ENCODE results near the gene MMP8.
"Not testable (repeated sequence)": the region's sequence is repeated elsewhere in the genome, so short reads cannot be mapped to it uniquely, and the experiment has no call there.

Gene MMP8, protein sequence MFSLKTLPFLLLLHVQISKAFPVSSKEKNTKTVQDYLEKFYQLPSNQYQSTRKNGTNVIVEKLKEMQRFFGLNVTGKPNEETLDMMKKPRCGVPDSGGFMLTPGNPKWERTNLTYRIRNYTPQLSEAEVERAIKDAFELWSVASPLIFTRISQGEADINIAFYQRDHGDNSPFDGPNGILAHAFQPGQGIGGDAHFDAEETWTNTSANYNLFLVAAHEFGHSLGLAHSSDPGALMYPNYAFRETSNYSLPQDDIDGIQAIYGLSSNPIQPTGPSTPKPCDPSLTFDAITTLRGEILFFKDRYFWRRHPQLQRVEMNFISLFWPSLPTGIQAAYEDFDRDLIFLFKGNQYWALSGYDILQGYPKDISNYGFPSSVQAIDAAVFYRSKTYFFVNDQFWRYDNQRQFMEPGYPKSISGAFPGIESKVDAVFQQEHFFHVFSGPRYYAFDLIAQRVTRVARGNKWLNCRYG

DNA sequence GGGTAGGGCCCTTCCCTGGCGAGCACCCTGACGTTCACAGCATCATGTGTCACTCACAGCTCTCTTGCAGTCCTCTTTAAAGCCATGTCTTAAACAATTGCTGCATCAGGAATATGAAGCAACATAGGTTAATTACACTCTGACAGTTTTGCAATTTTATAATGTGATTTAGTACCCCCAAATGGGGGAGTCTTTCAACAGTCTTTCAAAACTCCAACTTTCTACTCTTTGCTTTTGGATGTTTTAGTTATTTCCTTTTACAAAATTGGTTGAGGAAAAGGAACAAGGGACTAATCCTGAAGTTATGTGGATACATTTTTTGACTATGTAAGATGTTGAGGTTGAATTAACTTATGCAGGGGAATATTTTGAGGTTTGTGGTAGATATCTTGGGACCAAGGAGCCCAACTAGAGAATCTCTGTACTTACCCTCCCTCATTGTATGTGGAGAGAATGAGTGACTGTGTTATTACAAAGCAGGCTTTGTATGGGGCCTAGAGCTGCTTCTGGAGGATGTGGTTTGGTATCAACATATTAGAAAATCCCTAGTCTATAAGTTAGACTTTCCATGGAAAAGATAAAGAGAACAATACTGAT, at the start of gene MMP8:
Gene MMP8, minus strand, starts transcription at position 51 of the 597 bp plus-strand sequence. CDS start 99 bp downstream, outside the sequence.
- no peak for DNase-seq

DNA sequence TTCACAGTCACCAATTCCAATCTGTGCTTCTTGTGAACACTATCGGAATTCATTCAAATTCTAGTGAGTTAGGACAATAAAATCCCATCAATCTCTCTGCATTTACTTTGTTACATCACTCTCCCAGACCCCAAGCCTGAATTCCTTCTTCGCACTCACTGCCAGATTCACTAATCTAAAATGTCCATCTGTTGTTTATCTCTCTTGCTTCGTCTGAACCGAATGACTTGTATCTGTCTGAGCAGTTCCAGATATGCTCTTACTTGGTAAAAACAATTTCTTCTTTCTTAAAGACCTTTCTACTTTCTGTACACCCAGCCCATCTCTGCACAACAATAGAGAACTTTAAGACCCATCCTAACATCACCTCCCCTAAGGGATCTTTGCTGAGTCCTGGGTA, 48.6 kb upstream of the MMP8 start:
- DNase-seq, result no peak

DNA sequence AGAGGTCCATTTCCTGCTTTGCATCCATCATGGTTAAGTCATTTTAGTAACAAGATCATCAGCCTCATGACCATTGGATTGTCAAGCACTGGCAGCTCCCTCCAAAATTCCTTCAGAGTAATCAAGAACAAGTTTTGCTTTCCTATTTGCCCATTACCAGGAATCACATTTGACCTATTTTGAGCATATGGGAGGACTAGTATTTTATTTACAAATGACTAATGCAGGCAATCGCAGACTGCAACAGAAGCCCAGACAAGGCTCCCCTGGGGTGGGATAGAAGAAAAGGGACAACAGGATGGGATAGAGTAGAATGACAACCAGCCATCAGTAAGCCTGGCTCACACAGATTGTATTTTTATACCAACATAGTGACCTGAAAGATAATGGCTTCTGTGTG, 46.6 kb upstream of the MMP8 start:
- DNase-seq, result no peak

DNA sequence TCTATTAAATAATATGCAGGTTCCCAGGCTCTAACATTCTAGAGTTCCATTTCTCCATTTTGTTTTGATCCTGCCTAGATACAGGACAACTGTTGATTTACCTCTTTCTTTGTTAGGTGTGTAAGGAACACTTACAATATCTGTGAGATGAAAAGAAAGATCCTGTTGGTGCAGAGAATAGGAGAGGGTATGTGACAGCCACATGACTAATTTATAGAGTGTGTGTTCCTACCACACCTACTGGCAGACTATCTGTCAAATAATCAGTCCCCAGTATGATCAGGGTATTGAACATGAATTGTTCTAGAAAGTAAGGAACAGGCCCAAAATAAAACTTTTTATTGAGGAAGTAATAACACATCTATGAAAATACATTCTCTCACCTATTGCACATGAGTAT, 45.4 kb upstream of the MMP8 start:
- no peak for DNase-seq

DNA sequence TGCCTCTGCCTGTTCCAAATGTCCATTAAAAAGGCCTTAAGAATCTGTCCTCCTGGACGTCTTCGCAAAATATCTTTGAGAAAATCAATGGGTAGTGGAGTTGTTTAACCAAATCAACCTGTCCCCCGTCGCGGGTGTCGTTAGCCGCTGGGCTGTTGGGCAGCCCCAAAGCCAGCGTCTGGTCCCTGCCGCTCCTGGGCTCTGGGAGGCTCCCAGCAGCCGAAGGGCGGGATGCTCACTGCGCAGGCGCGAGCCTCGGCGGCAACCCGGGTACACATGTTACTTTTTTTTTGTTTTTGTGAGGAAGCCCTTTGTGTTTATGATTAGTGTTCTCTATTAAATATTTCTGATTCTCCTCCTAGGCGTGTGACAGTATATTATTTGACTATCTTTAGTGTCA, 43.0 kb upstream of the MMP8 start:
- no peak for DNase-seq

DNA sequence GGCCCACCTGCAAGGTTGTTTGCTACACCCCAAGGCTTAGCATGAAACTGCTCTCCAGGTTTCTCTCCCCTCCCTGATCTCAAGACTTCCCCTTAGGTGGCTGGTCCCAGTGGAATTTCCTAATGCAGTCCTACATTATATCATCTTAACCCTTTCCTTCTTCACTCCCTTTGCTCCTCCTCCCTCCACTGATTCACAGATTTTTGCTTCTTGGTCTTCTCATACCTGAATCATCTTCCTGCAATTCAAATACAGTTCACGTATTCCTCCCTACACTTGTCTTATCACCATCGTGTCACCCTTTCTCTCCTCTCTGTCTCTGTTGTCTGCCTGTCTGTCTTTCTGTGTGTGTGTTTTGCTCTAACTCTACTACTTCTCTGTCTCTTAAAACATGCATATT, 38.7 kb upstream of the MMP8 start:
- no peak for DNase-seq

DNA sequence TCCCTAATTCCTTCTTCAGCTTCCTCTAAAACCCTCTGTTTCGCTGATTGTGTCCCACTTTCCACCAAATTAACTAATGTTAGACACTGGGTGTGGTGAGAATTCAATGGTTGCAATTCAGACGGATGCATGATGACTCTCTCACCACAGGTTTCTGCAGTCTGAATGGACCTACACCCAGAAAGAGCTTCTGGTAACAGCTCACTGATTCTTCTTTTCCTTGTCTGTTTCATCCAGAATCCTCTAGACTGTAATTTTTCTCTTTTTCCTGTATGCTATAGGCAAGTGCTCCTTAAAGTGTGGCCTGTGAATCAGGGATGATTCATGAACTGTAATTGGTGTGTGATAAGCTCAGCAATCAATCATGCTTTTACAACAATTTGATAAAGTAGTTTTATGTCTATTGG, 37.6 kb upstream of the MMP8 start:
- no peak for DNase-seq

DNA sequence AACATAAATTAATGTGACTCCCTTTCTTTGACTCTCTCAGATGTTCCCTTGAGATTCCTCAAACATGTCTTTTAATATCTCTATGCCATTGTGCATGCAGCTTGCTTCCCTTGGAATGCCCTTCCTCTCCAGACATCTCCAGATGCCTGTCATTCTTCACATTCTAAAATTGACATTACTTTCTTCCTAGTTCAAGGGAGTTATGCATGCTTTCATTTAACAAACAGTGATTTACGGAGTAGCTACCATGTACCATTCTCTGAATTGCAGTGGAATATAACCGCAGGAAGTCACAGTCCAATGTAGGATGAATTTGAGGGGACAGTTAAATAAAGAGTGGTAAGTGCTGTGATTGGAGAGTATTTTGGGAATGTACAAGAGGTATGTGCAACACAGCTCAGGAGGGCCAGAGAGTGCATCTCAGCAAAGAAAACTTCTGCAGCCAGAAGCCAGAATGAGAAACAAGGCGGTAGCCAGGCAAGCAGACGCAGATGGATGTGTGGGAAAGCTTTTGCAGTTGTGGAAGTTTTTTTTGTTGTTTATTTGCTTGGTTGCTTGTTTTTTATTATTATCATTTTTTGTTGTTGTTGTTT, 37.0 kb upstream of the MMP8 start:
- no peak for DNase-seq

DNA sequence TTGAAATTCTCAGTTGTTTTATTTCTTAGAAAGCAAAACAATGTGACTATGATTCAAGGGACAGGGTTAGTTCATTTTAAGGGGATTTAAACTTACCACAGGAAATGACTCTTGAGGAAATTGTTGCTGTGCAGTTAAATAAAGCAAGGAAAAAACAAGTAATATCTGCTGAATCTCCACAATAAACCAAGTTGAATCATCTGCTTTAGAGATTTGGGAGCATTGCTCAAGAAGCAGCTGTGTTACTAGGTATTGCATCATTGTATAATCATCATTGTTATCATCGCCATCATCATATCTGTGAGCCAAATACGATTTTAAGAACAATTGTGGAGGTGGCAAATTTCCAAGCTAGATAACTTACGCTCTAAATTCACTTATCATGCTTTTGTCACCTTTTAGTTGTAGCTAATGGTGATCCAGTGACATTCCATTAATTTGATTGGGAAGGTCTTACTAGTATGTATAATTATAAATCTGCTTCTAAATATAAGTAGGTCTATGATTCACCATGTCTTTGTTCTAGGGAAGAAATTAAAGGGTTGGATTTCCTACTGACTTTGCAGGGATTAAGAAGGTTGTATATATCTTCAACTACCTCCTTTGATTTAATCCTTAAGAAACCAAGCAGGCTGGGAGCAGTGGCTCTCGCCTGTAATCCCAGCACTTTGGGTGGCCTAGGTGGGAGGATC, 35.7 kb upstream of the MMP8 start:
- no peak for DNase-seq

DNA sequence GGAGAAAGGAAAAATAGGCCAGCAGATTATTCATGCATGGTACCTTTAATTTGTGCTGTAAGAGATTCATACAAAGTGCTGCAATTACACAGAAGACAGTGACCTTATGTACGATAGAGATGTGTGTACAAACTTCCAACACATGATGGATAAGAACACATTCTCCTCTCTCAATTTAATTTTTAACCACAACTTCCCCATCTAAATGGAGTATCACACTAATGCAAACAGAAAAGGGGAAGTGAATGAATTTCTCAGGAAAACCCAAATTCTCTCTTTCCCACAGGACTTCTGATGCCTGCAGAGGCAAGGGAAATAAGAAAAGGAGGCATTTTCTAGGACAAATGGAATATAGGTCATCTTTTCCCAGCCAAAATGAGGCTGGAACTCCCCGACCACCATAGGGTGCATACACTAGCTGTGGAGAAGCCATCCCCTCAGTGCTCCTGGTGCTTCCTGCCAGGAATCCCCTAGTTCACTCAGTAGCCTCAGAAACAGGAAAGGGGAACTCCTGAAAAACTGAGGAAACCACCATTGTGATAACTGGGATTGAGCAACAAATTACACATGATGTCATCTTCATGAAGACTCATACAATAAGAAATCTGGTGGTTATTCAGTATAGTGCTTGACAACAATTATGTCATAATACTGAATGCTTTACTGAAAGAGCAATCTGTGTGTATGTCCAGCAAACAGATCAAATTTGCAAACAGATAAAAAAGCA, 33.2 kb upstream of the MMP8 start:
- no peak for DNase-seq

DNA sequence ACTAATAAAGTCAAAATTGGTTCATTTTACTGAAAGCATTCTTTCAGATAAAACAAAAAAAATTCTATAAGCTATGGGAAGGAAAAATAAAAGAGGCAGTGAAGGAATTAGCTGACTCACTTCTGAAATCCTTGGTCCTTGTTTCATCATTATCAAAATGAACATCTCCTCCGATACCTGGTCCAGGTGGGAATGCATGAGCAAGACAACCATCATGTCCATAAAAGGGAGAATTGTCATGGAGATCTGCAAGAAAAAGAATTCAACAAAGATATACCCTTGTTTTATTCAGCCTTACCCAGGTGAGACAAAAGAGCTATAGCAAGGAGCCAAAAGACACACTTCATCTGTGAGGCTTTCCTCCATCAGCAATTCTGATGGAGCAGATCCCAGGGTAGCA, 28.5 kb upstream of the MMP8 start:
- no peak for DNase-seq

DNA sequence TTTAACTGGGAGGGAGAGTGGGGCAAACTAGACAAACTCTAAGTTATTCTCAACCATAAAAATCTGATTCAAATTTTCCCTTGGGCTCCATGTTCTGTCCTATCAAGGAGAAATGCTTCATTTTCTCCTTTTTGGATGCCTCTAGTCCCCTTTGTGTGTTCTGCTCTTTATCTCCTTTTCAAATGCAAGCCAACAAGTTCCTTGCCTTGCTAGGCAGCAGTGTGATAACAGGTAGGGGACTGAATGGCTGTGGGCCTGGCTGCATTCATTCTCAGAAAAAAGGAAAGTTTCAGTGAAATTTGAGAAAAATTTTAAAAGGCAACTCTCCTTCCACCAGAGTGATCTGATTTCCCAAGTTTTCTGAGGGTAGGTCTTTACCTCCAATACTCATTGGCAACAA, 26.9 kb upstream of the MMP8 start:
- no peak for DNase-seq

DNA sequence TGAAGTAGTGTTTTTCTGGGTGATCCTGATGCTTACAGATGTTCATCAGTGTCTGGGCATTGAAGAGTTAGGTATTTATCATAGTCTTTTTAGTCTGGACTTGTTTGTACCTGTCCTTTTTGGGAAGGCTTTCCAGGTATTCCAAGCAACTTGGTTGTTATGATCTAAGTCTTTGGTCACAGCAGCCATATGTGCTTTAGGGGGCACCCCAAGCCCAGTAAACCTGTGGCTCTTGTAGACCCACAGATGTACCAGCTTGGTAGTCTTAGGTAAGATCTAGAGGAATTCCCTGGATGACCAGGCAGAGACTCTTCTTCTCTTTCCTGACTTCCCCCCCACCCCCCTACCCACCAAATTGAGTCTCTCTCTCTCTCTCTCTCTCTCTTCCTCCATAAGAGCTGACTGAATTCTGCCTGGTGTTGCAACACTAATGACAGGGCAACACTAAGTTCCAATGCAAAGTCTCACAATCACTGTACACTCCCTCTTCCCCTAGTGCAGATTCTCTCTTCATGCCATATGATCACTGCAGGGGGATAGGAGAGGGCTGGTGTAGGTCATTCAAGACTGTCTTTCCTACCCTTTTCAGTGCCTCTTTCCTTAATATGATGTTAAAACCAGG, 24.5 kb upstream of the MMP8 start:
- no peak for DNase-seq

DNA sequence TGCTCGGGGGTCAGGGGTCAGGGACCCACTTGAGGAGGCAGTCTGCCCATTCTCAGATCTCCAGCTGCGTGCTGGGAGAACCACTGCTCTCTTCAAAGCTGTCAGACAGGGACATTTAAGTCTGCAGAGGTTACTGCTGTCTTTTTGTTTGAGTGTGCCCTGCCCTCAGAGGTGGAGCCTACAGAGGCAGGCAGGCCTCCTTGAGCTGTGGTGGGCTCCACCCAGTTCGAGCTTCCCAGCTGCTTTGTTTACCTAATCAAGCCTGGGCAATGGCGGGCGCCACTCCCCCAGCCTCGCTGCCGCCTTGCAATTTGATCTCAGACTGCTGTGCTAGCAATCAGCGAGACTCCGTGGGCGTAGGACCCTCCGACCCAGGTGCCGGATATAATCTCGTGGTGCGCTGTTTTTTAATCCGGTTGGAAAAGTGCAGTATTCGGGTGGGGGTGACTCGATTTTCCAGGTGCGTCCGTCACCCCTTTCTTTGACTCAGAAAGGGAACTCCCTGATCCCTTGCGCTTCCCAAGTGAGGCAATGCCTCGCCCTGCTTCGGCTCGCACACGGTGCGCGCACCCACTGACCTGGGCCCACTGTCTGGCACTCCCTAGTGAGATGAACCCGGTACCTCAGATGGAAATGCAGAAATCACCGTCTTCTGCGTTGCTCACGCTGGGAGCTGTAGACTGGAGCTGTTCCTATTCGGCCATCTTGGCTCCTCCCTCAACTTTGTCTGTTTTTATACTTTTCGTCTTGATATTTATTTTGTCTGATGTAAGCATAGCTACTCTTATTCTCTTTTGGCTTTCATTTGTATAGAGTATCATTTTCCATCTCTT, 22.2 kb upstream of the MMP8 start:
- DNase-seq, result peak; percentile 21

DNA sequence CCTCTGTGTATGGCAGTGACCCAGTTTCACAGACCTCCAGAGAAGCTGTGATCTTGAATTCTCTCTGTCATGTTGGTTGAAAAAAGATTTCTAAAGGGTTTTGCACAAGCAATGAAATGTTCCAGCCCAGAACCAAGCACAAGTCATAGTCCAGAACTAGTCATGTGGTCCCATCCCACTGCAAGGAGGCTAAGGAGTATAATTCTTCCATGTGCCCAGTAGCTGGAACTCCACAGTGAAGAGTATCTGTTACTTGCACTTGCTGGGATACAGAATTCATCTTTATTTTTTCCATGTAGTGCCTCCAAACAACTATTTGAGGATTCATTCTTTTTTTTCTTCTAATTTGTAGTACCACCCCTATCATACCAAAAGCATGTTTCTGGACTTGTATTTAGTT, 9.9 kb upstream of the MMP8 start:
- no peak for DNase-seq

DNA sequence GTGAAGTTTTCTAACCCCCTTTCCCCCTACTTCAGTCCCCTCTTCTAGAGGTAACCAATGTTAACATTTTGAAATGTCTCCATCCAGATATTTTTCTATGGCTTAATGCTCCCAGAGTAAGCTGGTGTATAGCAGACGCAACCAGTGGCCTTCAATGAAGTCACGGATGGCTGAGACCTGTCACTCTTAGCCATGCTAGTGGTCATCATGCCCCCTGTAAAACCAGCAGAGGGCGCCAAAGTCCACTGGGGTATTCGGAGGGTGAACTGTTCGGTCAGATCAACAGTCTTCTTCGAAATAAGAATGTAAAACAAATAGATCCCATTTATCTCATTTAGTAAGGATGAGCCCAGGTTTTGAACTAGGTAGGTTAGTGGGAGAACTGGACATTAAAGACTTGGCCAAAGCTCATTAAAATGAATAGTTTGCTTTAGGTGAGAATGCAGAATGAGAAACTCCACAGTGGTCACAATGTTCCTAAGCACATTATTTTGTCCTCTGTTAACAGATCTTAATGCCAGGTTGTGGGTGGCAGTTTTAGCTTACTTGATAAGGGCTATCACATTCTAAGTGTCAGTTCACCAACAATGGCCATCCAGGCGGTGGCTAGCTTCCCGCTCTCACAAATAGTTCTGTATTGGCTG, 8.6 kb upstream of the MMP8 start:
- DNase-seq, result peak; percentile 53

DNA sequence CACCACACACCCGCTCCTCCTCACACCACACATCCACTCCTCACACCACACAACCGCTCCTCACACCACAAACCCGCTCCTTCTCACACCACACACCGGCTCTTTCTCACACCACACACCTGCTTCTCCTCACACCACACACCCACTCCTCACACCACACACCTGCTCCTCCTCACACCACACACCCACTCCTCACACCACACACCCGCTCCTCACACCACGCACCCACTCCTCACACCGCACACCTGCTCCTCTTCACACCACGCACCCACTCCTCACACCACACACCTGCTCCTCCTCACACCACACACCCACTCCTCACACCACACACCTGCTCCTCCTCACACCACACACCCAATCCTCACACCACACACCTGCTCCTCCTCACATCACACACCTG, 6.2 kb upstream of the MMP8 start:
- not testable (repeated sequence) for DNase-seq

DNA sequence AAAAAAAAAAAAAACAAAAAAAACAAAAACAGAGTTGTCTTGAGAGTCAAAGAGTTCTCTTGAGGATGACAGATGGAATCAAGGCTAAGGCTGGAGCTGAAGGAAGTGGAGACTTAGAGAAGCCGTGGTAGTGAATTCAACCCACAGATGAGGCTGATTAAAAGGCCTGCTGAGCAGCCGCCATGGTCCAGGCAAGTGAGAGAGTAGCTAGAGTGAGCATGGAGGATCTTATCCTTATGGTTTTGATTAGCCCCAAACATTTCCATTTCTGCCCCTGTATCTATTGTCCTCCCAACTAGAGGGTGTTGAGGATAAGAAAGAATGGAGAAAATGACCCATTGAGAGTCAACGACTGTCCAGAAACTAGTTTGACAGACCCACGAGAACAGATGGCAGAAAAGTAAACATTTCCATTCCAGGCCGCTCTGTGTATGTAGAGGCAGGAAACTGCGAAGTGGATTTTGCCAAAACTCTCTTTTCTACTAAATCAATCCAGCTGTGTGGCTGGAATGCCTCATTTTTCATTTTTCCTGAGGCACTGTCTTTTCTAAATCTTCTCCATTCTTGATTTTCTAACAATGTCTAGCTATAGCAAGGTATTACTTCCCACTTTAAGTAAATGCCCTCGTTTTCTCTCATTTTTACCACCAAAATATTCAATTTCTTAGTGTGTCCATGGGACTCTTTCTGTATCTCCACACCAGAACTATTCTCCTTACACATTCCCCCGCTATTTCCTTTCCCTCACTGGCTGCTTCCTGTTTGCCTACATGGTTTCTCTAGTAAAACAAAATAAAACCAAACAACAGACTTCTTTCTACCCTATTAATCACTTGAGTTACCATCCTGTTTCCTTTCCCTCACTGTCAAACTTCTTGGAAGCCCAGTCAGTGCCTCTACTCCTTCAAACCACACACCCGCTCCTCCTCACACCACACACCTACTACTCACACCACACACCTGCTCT, 5.4 kb upstream of the MMP8 start:
- DNase-seq, result no peak

DNA sequence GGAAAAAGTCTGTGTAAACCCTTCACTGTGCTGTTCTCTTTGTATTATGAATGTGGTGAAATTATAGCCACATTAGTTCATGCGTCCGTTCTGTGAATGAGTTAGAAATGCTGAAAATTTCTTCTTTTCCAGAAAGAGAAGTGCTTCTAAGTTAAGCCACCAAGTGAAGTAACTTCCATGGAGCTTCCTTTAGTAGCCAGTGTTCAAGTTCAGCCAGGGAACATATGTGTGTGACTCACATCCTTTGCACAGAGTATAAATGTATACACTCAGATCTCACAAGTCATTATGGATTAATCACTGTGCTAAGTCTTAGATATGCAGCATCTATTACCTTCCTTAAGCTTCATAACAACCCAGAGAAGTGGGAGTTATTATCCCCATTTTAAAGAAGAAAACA, 3.1 kb upstream of the MMP8 start:
- no peak for DNase-seq

DNA sequence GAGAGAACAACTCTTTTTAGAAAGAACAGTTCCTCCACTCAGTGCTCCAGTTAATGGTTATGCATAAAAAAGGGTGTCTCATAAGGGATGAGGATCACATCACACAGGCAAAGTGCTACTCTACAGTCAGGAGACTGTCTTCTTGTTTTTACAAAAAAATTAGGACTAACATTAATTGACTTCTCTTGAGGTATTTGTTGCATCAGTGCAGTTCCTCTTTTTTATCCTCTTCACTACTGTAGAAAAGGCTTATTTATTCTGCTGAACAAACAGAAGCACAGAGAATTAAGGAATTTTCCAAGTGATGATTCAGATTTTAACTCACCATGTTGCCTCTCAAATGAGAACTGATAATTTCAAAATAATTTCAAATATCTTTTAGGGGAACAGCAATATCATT, 1.9 kb downstream of the MMP8 start:
- no peak for DNase-seq

Data from NCI-H526 treated with DMSO at 0.1 percent for 48 hours (cell line).